B cell (primary cell): ENCODE data around the gene FAXC. TPM values are rescaled to one million over a fixed set of nuclear protein-coding genes. Genes with fewer than 3 reads are reported as not detected.

Source experiments
- ATAC-seq: fragments of 200-7000 bp; cut with Tn5 transposase; one replicate; pipeline ENCODE4 v1.10.0; 2021; ENCODE audit warnings: low read depth, mild to moderate bottlenecking, moderate number of reproducible peaks, moderate library complexity
- CTCF ChIA-PET: fragments of 350-600 bp; sonication (Branson Sonifier 250); formaldehyde crosslinking; loops from one replicate; lab custom pipeline; 2021; ENCODE audit warnings: antibody characterized with exemption, inconsistent platforms; lab: Charles Lee
- POLR2A ChIA-PET: fragments of 350-600 bp; sonication (Branson Sonifier 250); formaldehyde crosslinking; loops from one replicate; lab custom pipeline; 2021; ENCODE audit warnings: antibody characterized with exemption; lab: Charles Lee
- DNase-seq: peaks from one replicate; pipeline ENCODE4 v3.0.0; 2013
- H2AFZ ChIP-seq: 2 replicates; pipeline ENCODE4 v1.6.1; 2012; ENCODE audit warnings: mild to moderate bottlenecking, low read depth, low read length; ENCODE audit not compliant: insufficient read depth, poor library complexity, severe bottlenecking
- H3K27ac ChIP-seq, 2 donors: 1 replicate in 1 of 2; 2 replicates in 1 of 2; pipeline ENCODE4 v1.5.1; 2012 to 2013; ENCODE audit warnings: low read length in 2 of 2, mild to moderate bottlenecking in 2 of 2, moderate library complexity in 1 of 2
- H3K27me3 ChIP-seq, 4 experiments: fragments of 200-600 bp in 1 of 4; sonication (generic) in 1 of 4; replicated peaks in 1 of 4; 1 replicate in 2 of 4; 2 replicates in 2 of 4; pipeline versions ENCODE4 v1.6.1 to v1.7.0; 2013 to 2016; ENCODE audit warnings: low read length in 3 of 4, mild to moderate bottlenecking in 2 of 4, mixed read lengths in 1 of 4, moderate library complexity in 1 of 4; ENCODE audit not compliant: insufficient read depth in 4 of 4, control insufficient read depth in 3 of 4; ENCODE audit errors: control extremely low read depth in 1 of 4
- H3K36me3 ChIP-seq, 2 experiments: replicated peaks in 1 of 2; 1 replicate in 1 of 2; 2 replicates in 1 of 2; pipeline versions ENCODE4 v1.6.1 to v1.7.1; 2013; ENCODE audit warnings: low read length in 1 of 2; ENCODE audit not compliant: insufficient read depth in 2 of 2, control insufficient read depth in 1 of 2; ENCODE audit errors: control extremely low read depth in 1 of 2, extremely low read depth in 1 of 2
- H3K4me1 ChIP-seq, 2 donors: fragments of 200-600 bp in 1 of 2; sonication (generic) in 1 of 2; 1 replicate in 1 of 2; 2 replicates in 1 of 2; pipeline versions ENCODE4 v1.5.1 to v1.6.1; 2013 to 2017; ENCODE audit warnings: low read length in 2 of 2; ENCODE audit not compliant: control insufficient read depth in 2 of 2, insufficient read depth in 2 of 2
- H3K4me2 ChIP-seq: replicated peaks from 2 replicates; pipeline ENCODE3; 2012; ENCODE audit warnings: mild to moderate bottlenecking, low read depth, low read length; ENCODE audit not compliant: poor library complexity, severe bottlenecking
- H3K4me3 ChIP-seq, 5 experiments: fragments of 200-600 bp in 1 of 5; sonication (generic) in 1 of 5; 1 replicate in 3 of 5; 2 replicates in 2 of 5; pipeline versions ENCODE4 v1.5.1 to v1.7.0; 2011 to 2016; ENCODE audit warnings: low read length in 4 of 5, mild to moderate bottlenecking in 4 of 5, low read depth in 2 of 5, control low read depth in 1 of 5, moderate library complexity in 1 of 5; ENCODE audit not compliant: insufficient read depth in 1 of 5; ENCODE audit errors: control extremely low read depth in 1 of 5, extremely low read depth in 1 of 5
- H3K79me2 ChIP-seq: fragments of 200-600 bp; sonication (generic); one replicate; pipeline ENCODE4 v1.6.0; 2016; ENCODE audit warnings: low read length; ENCODE audit not compliant: control insufficient read depth, insufficient read depth
- H3K9ac ChIP-seq: fragments of 200-600 bp; sonication (generic); 2 replicates; pipeline ENCODE4 v1.6.1; 2017; ENCODE audit warnings: mild to moderate bottlenecking, low read length, moderate library complexity
- H3K9me3 ChIP-seq, 3 donors: one replicate each; pipeline versions ENCODE4 v1.6.1 to v1.7.1; 2013; ENCODE audit warnings: low read length in 2 of 3; ENCODE audit not compliant: control insufficient read depth in 2 of 3, insufficient read depth in 1 of 3; ENCODE audit errors: control extremely low read depth in 1 of 3
- H4K20me1 ChIP-seq: 2 replicates; pipeline ENCODE4 v1.6.0; 2012; ENCODE audit warnings: mild to moderate bottlenecking, low read length; ENCODE audit not compliant: insufficient read depth, control insufficient read depth, poor library complexity, severe bottlenecking
- H3K27ac Mint-ChIP-seq: one replicate; pipeline ENCODE4 v1.8.0; 2021; ENCODE audit warnings: mixed read lengths
- H3K27me3 Mint-ChIP-seq: one replicate; pipeline ENCODE4 v1.8.0; 2021; ENCODE audit warnings: mixed read lengths
- H3K4me1 Mint-ChIP-seq: one replicate; pipeline ENCODE4 v1.8.0; 2021; ENCODE audit warnings: mixed read lengths
- H3K4me3 Mint-ChIP-seq: one replicate; pipeline ENCODE4 v1.8.0; 2021; ENCODE audit warnings: mixed read lengths
- H3K9me3 Mint-ChIP-seq: one replicate; pipeline ENCODE4 v1.8.0; 2022; ENCODE audit warnings: mixed read lengths; ENCODE audit not compliant: insufficient read depth
- EZH2 ChIP-seq: IDR thresholded peaks from 2 replicates; pipeline ENCODE4 v1.6.1; 2012; ENCODE audit warnings: borderline replicate concordance, low read depth, mild to moderate bottlenecking, moderate library complexity, low read length; ENCODE audit not compliant: insufficient read depth, poor library complexity, severe bottlenecking
- WGBS: methylation state at CpG from one replicate; pipeline ENCODE4 v1.1.5; 2013; ENCODE audit warnings: missing lambda C conversion rate; ENCODE audit not compliant: insufficient coverage; 5-methylcytosine and 5-hydroxymethylcytosine counted together
- intact Hi-C: fragments of 100-400 bp; cut with micrococcal nuclease; formaldehyde crosslinking; loops from one replicate; pipeline ENCODE4 v1.10.0; 2022
- polyA plus RNA-seq: library from polyadenylated mRNA; depleted of rRNA; stranded (reverse); fragments of >200 nt; gene quantifications from 2 replicates; pipeline ENCODE4 v1.2.3, GENCODE V29; 2012
- total RNA-seq, 2 donors: library from RNA; stranded (reverse); fragments of 120-200 nt in 1 of 2; gene quantifications; 1 replicate in 1 of 2; 2 replicates in 1 of 2; pipeline versions ENCODE4 v1.2.3 to v1.2.4, GENCODE V29; 2013 to 2022
- TF ChIP-seq, protein P1 (sequence below): fragments of 200-600 bp; IDR thresholded peaks from one replicate; pipeline ENCODE4 v1.8.0; 2022; ENCODE audit warnings: antibody characterized with exemption, mild to moderate bottlenecking

Gene FAXC
- total and polyA plus RNA-seq, 2 donors (not counting 1 experiment from before 2014, with no cell fraction given): not detected

DNA sequence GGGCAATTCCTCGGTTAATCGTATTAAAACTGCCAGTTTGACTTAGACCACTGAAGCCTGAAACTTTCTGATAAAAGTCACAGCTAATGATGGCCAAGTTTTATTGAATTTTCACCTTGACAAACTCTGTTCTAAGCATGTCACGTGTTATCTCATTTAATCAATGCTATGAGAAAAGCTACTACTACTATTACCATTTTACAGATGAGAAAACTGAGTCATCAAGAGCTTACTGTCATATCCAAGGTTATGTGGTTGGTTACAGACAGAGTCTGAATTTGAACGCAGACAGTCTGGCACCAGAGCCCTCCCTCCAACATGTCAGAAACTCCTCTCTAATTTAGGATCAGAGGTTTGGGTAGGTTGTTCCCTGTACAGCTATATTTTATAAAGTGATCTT lies 4.3 kb downstream of the FAXC start:
- Histone ChIP-seq H3K4me1 (peaks cover 4 to 6% of the 10 kb centered on the region in 2 donors), H2AFZ (no peak overlapping the region), H3K79me2 (no peaks in the 10 kb centered on the region), H3K27me3 (peaks cover 0 to 20% (median 12%) of the 10 kb centered on the region in 4 experiments), H3K36me3 (no peaks in the 10 kb centered on the region), H3K9me3 (no peaks in the 10 kb centered on the region), H3K4me3 (no peak overlapping the region), H4K20me1 (no peaks in the 10 kb centered on the region), H3K9ac (no peak overlapping the region), H3K4me2 (no peak overlapping the region), H3K27ac (no peak overlapping the region)
- intact Hi-C loops: no loop called here
- no peaks in the 10 kb centered on the region for H3K9me3 Mint-ChIP-seq
- no peak overlapping the region for H3K27ac Mint-ChIP-seq
- peaks cover 47% of the 10 kb centered on the region for H3K27me3 Mint-ChIP-seq
- 100% methylated on average over 2 of the region's 4 CpGs for WGBS
- POLR2A ChIA-PET: no interaction called here
- H3K4me1 Mint-ChIP-seq: peaks cover 7% of the 10 kb centered on the region
- CTCF ChIA-PET: interaction anchor here (1.2 kb wide), 1 partner anchor 34 kb away, joined by 3 read pairs; no protein-coding TSS in a partner anchor
- no peak overlapping the region for H3K4me3 Mint-ChIP-seq
- ATAC-seq (no peak), DNase-seq (no peak)
- TF ChIP-seq EZH2: no peak
- TF ChIP-seq, protein P1, sequence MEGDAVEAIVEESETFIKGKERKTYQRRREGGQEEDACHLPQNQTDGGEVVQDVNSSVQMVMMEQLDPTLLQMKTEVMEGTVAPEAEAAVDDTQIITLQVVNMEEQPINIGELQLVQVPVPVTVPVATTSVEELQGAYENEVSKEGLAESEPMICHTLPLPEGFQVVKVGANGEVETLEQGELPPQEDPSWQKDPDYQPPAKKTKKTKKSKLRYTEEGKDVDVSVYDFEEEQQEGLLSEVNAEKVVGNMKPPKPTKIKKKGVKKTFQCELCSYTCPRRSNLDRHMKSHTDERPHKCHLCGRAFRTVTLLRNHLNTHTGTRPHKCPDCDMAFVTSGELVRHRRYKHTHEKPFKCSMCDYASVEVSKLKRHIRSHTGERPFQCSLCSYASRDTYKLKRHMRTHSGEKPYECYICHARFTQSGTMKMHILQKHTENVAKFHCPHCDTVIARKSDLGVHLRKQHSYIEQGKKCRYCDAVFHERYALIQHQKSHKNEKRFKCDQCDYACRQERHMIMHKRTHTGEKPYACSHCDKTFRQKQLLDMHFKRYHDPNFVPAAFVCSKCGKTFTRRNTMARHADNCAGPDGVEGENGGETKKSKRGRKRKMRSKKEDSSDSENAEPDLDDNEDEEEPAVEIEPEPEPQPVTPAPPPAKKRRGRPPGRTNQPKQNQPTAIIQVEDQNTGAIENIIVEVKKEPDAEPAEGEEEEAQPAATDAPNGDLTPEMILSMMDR: no peak

DNA sequence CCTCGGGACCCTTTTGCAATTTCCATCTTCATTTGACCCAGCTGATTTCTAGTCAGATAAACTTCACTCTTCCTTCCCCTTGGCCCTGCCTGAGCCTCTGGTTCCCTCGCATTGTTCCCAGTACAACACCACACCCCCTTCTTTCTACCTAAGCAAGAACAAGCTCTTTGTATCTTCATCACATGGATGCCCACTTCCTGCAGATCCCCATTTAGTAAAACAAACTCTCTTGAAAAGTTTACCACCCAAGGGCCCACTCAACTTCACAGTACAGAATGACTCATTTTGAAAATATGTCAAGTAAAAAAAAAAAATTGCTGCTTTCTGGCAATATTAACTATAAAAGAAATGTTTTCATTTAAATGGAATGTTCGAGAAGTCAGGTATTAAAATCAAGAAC lies 5.2 kb downstream of the FAXC start:
- DNase-seq (no peak), ATAC-seq (no peak)
- ChIA-PET CTCF (interaction anchor here (1.6 kb wide), 1 partner anchor 14 kb away, joined by 4 read pairs; no protein-coding TSS in a partner anchor), POLR2A (no interaction called here)
- no peaks in the 10 kb centered on the region for H3K9me3 Mint-ChIP-seq
- no peaks in the 10 kb centered on the region for H3K9me3 ChIP-seq
- H3K27ac Mint-ChIP-seq: no peak overlapping the region
- H3K27ac ChIP-seq: no peak overlapping the region
- H3K27me3 ChIP-seq: peaks cover 0 to 16% (median 11%) of the 10 kb centered on the region in 4 experiments
- H3K4me2 ChIP-seq: no peak overlapping the region
- H3K36me3 ChIP-seq: no peaks in the 10 kb centered on the region
- H2AFZ ChIP-seq: no peak overlapping the region
- no peaks in the 10 kb centered on the region for H3K79me2 ChIP-seq
- H3K4me1 Mint-ChIP-seq: peaks cover 6% of the 10 kb centered on the region
- no peak overlapping the region for H3K4me3 Mint-ChIP-seq
- H3K4me1 ChIP-seq: peaks cover 0 to 4% of the 10 kb centered on the region in 2 donors
- intact Hi-C loops: no loop called here
- H3K9ac ChIP-seq: no peak overlapping the region
- peaks cover 49% of the 10 kb centered on the region for H3K27me3 Mint-ChIP-seq
- no peaks in the 10 kb centered on the region for H4K20me1 ChIP-seq
- TF ChIP-seq, protein P1: no peak
- no peak for TF ChIP-seq EZH2
- 24% methylated on average over 2 of the region's 3 CpGs for WGBS
- H3K4me3 ChIP-seq: no peak overlapping the region
